SK-N-SH (cell line): ENCODE results near the gene ADD2. TPM values are rescaled to one million over a fixed set of nuclear protein-coding genes. Genes with fewer than 3 reads are reported as not detected.

ENCODE experiments used
- CTCF ChIA-PET: fragments of 300-600, 350-600 bp; formaldehyde crosslinking; extraction: SDS; loops from one replicate; lab custom pipeline; 2021; lab: Yijun Ruan, JAX
- POLR2A ChIA-PET: fragments of 350-600 bp; sonication (Branson Sonifier 250); formaldehyde crosslinking; extraction: SDS; loops from one replicate; lab custom pipeline; 2020; ENCODE audit warnings: antibody characterized with exemption, inconsistent platforms; lab: Yijun Ruan, JAX
- DNase-seq: peaks from one replicate; pipeline ENCODE4 v3.0.0; 2012
- H2AFZ ChIP-seq: fragments of 200-600 bp; sonication (generic); 2 replicates; pipeline ENCODE4 v1.8.1; 2016; ENCODE audit warnings: antibody characterized with exemption, mild to moderate bottlenecking, low read depth
- H3F3A ChIP-seq: fragments of 200-600 bp; sonication (generic); replicated peaks from 2 replicates; pipeline ENCODE3; 2016; ENCODE audit warnings: antibody characterized with exemption, mild to moderate bottlenecking; ENCODE audit not compliant: insufficient read depth
- H3K27ac ChIP-seq, 2 experiments: fragments of 200-500 bp in 1 of 2; fragments of 200-600 bp in 1 of 2; sonication (Bioruptor generic) in 1 of 2; sonication (generic), shearing (Covaris generic) in 1 of 2; 2 replicates each; pipeline versions ENCODE4 v1.5.1 to v1.6.1; 2014 to 2016; ENCODE audit warnings: low read depth in 2 of 2, inconsistent platforms in 1 of 2, low read length in 1 of 2, mild to moderate bottlenecking in 1 of 2, mixed read lengths in 1 of 2
- H3K27me3 ChIP-seq: fragments of 200-600 bp; sonication (generic), shearing (Covaris generic); 2 replicates; pipeline ENCODE4 v1.6.1; 2016; ENCODE audit warnings: mixed run types; ENCODE audit not compliant: insufficient read depth
- H3K36me3 ChIP-seq, 2 experiments: fragments of 200-500 bp in 1 of 2; fragments of 200-600 bp in 1 of 2; sonication (Bioruptor generic) in 1 of 2; sonication (generic) in 1 of 2; replicated peaks in 1 of 2; 2 replicates each; pipeline versions ENCODE3 to v1.5.1; 2014 to 2016; ENCODE audit warnings: low read length in 1 of 2, mild to moderate bottlenecking in 1 of 2; ENCODE audit not compliant: insufficient read depth in 2 of 2, control insufficient read depth in 1 of 2
- H3K4me1 ChIP-seq, 2 experiments: fragments of 200-500 bp in 1 of 2; fragments of 200-600 bp in 1 of 2; sonication (Bioruptor generic) in 1 of 2; sonication (generic), shearing (Covaris generic) in 1 of 2; 2 replicates each; pipeline versions ENCODE4 v1.5.1 to v1.6.1; 2014 to 2016; ENCODE audit warnings: low read depth in 1 of 2, low read length in 1 of 2, mixed run types in 1 of 2; ENCODE audit not compliant: insufficient read depth in 2 of 2, control insufficient read depth in 1 of 2
- H3K4me2 ChIP-seq: fragments of 200-600 bp; sonication (generic), shearing (Covaris generic); 2 replicates; pipeline ENCODE4 v1.6.1; 2017; ENCODE audit warnings: mixed run types
- H3K4me3 ChIP-seq, 2 experiments: fragments of 200-500 bp in 1 of 2; fragments of 200-600 bp in 1 of 2; sonication (Bioruptor generic) in 1 of 2; sonication (generic), shearing (Covaris generic) in 1 of 2; 2 replicates each; pipeline versions ENCODE4 v1.5.1 to v1.8.1; 2014 to 2016; ENCODE audit warnings: low read depth in 2 of 2, inconsistent platforms in 1 of 2, low read length in 1 of 2, mild to moderate bottlenecking in 1 of 2, mixed read lengths in 1 of 2, moderate library complexity in 1 of 2
- H3K79me2 ChIP-seq: fragments of 200-600 bp; sonication (generic); 2 replicates; pipeline ENCODE4 v1.8.1; 2017; ENCODE audit warnings: mild to moderate bottlenecking; ENCODE audit not compliant: insufficient read depth
- H3K9ac ChIP-seq: fragments of 200-600 bp; sonication (generic); 2 replicates; pipeline ENCODE4 v1.6.1; 2017; ENCODE audit warnings: mixed run types
- H3K9me2 ChIP-seq: fragments of 200-600 bp; sonication (generic); 2 replicates; pipeline ENCODE4 v1.6.1; 2017; ENCODE audit warnings: mixed run types
- H3K9me3 ChIP-seq: fragments of 200-600 bp; sonication (generic); 2 replicates; pipeline ENCODE4 v1.6.1; 2017; ENCODE audit warnings: mixed run types, mild to moderate bottlenecking, moderate library complexity
- H4K20me1 ChIP-seq: fragments of 200-600 bp; sonication (generic); 2 replicates; pipeline ENCODE4 v1.6.1; 2017; ENCODE audit warnings: mild to moderate bottlenecking, mixed run types; ENCODE audit not compliant: insufficient read depth
- ELF1 ChIP-seq: IDR thresholded peaks from 2 replicates; pipeline ENCODE4 v1.4.0; 2012
- GABPA ChIP-seq: IDR thresholded peaks from 2 replicates; pipeline ENCODE4 v1.4.0; 2012; ENCODE audit warnings: low read depth, mild to moderate bottlenecking
- JUND ChIP-seq: IDR thresholded peaks from 2 replicates; pipeline ENCODE4 v1.4.0; 2012
- NRF1 ChIP-seq: IDR thresholded peaks from 2 replicates; pipeline ENCODE4 v1.6.1; 2012; ENCODE audit warnings: low read depth, mild to moderate bottlenecking, low read length
- POLR2AphosphoS5 ChIP-seq: IDR thresholded peaks from 2 replicates; pipeline ENCODE4 v1.6.1; 2012; ENCODE audit warnings: low read depth, low read length
- RAD21 ChIP-seq: IDR thresholded peaks from 2 replicates; pipeline ENCODE4 v1.6.1; 2012; ENCODE audit warnings: mild to moderate bottlenecking, low read length
- SMC3 ChIP-seq: IDR thresholded peaks from 2 replicates; pipeline ENCODE4 v1.6.1; 2012; ENCODE audit warnings: low read depth, low read length, improper control_type of control experiment
- TEAD4 ChIP-seq: IDR thresholded peaks from 2 replicates; pipeline ENCODE4 v1.4.0; 2012; ENCODE audit warnings: mild to moderate bottlenecking, borderline replicate concordance; ENCODE audit not compliant: insufficient read depth
- YY1 ChIP-seq: IDR thresholded peaks from 2 replicates; pipeline ENCODE4 v1.4.0; 2012; ENCODE audit warnings: low read depth, mild to moderate bottlenecking
- WGBS: methylation state at CpG from one replicate; pipeline ENCODE4 v1.1.6; 2017; ENCODE audit warnings: low lambda C conversion rate; 5-methylcytosine and 5-hydroxymethylcytosine counted together
- polyA plus RNA-seq, 3 experiments: library from polyadenylated mRNA; depleted of rRNA; stranded (reverse); fragments of >200 nt; gene quantifications; 2 replicates each; pipeline ENCODE4 v1.2.3, GENCODE V29; 2012
- TF ChIP-seq, protein P1 (sequence below): IDR thresholded peaks from 2 replicates; pipeline ENCODE4 v1.4.0; 2012; ENCODE audit warnings: low read depth
- TF ChIP-seq, protein P2 (sequence below): fragments of 200-600 bp; sonication (generic); IDR thresholded peaks from 2 replicates; pipeline ENCODE4 v1.6.1; 2017; ENCODE audit warnings: antibody characterized with exemption, mild to moderate bottlenecking, moderate library complexity
- TF ChIP-seq, protein P3 (sequence below): fragments of 150-350 bp; IDR thresholded peaks from 2 replicates; pipeline ENCODE4 v1.6.1; 2016; ENCODE audit warnings: mild to moderate bottlenecking, low read depth, low read length
- TF ChIP-seq, protein P4 (sequence below): IDR thresholded peaks from 2 replicates; pipeline ENCODE4; 2012

Gene ADD2
- polyA plus RNA-seq, 1 of the 3 experiments (the other 2 are of a cell fraction): 0.30 TPM

DNA sequence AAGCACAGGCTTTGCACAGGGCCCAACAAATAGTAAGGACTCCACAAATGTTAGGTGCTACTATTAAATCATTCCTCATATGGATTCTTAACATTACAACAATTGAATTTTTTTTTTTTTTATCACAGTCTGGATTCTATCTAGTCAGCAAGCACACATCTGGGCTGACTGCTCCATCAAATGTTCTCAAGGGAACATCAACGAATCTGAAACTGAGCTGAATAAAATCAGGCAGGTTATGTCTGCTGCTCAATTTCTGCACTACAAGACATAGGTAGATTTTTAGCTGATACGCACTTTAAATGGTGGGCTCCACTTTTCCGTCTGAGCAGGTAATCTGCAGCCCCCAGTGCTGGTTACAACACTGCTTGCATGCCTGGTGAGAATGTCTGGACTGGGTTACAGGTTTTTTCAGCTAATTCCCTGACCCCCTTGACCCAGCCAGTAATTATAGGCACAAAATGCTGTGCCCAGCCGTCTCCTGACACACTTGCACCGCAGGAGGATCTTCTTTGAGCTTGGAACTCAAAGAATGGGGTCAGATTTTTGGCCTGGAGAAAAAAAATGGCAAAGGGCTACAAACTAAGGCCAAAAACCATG is 44.6 kb downstream of the ADD2 start (continued):
- TF ChIP-seq NRF1: no peak
- TF ChIP-seq TEAD4: no peak

DNA sequence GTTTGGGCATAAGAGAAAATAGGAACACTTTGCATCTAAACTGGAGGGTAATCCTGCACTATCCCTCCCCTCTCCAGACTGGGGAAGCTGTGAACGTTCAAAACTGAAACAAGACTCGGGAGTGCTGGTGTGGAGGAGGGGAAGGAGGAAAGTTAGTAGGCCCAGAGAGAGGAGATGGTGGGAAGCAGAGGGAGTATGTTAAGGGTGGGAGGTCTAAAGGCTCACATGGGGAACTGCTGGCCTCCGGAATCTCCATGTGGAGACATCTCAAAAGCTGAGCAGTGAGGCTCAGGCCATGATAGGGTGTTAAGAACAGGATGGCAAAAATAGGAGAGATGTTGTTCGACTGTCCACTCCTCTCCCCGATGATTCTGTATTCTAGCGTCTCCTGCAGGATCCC is 47.9 kb downstream of the ADD2 start:
- POLR2A ChIA-PET: no interaction called here
- H3K9me3 ChIP-seq: no peaks in the 10 kb centered on the region
- CTCF ChIA-PET: interaction anchor here (1.2 kb wide), 1 partner anchor 258 kb away, joined by 4 read pairs; no protein-coding TSS in a partner anchor
- H3K9me2 ChIP-seq: no peaks in the 10 kb centered on the region
- no peak overlapping the region for H3K4me3 ChIP-seq
- H3K4me1 ChIP-seq: peaks cover 0 to 23% of the 10 kb centered on the region in 2 experiments; a peak in 1 of 4 replicates
- 62% methylated on average over 6 of the region's 6 CpGs for WGBS
- H3K27ac ChIP-seq: no peak overlapping the region
- no peak for DNase-seq
- no peak overlapping the region for H3K9ac ChIP-seq
- H4K20me1 ChIP-seq: no peaks in the 10 kb centered on the region
- no peaks in the 10 kb centered on the region for H3K36me3 ChIP-seq
- no peaks in the 10 kb centered on the region for H3K79me2 ChIP-seq
- no peaks in the 10 kb centered on the region for H3K27me3 ChIP-seq
- H2AFZ ChIP-seq: no peak overlapping the region
- no peaks in the 10 kb centered on the region for H3F3A ChIP-seq
- no peak overlapping the region for H3K4me2 ChIP-seq
- TF ChIP-seq SMC3 (no peak), JUND (no peak), GABPA (no peak), TEAD4 (no peak), ELF1 (no peak), RAD21 (no peak), POLR2AphosphoS5 (no peak), NRF1 (no peak), YY1 (no peak)
- TF ChIP-seq, protein P1, sequence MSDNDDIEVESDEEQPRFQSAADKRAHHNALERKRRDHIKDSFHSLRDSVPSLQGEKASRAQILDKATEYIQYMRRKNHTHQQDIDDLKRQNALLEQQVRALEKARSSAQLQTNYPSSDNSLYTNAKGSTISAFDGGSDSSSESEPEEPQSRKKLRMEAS: no peak
- TF ChIP-seq, protein P2, sequence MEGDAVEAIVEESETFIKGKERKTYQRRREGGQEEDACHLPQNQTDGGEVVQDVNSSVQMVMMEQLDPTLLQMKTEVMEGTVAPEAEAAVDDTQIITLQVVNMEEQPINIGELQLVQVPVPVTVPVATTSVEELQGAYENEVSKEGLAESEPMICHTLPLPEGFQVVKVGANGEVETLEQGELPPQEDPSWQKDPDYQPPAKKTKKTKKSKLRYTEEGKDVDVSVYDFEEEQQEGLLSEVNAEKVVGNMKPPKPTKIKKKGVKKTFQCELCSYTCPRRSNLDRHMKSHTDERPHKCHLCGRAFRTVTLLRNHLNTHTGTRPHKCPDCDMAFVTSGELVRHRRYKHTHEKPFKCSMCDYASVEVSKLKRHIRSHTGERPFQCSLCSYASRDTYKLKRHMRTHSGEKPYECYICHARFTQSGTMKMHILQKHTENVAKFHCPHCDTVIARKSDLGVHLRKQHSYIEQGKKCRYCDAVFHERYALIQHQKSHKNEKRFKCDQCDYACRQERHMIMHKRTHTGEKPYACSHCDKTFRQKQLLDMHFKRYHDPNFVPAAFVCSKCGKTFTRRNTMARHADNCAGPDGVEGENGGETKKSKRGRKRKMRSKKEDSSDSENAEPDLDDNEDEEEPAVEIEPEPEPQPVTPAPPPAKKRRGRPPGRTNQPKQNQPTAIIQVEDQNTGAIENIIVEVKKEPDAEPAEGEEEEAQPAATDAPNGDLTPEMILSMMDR: no peak
- TF ChIP-seq, protein P3, sequence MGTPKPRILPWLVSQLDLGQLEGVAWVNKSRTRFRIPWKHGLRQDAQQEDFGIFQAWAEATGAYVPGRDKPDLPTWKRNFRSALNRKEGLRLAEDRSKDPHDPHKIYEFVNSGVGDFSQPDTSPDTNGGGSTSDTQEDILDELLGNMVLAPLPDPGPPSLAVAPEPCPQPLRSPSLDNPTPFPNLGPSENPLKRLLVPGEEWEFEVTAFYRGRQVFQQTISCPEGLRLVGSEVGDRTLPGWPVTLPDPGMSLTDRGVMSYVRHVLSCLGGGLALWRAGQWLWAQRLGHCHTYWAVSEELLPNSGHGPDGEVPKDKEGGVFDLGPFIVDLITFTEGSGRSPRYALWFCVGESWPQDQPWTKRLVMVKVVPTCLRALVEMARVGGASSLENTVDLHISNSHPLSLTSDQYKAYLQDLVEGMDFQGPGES: no peak
- TF ChIP-seq, protein P4, sequence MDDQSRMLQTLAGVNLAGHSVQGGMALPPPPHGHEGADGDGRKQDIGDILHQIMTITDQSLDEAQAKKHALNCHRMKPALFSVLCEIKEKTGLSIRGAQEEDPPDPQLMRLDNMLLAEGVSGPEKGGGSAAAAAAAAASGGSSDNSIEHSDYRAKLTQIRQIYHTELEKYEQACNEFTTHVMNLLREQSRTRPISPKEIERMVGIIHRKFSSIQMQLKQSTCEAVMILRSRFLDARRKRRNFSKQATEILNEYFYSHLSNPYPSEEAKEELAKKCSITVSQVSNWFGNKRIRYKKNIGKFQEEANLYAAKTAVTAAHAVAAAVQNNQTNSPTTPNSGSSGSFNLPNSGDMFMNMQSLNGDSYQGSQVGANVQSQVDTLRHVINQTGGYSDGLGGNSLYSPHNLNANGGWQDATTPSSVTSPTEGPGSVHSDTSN: no peak
